K562 (cell line): ENCODE data around the gene RAD51D. TPM values are rescaled to one million over a fixed set of nuclear protein-coding genes. Genes with fewer than 3 reads are reported as not detected.

Experiments
- ATF1 ChIP-seq, 2 experiments: fragments of 450-650 bp in 1 of 2; IDR thresholded peaks; 2 replicates each; pipeline ENCODE4 v1.6.1; 2016; ENCODE audit warnings: missing compliant biosample characterization in 1 of 2, missing genetic modification characterization in 1 of 2
- COPS2 ChIP-seq: fragments of 450-650 bp; conservative IDR thresholded peaks from 2 replicates; pipeline ENCODE4 v1.6.1; 2016; ENCODE audit warnings: mild to moderate bottlenecking, moderate library complexity
- ESRRB ChIP-seq: fragments of 250-450 bp; sonication (Bioruptor Pico); IDR thresholded peaks from 2 replicates; pipeline ENCODE4 v1.5.0; 2020; ENCODE audit warnings: mild to moderate bottlenecking, moderate library complexity, borderline replicate concordance
- LEF1 ChIP-seq: fragments of 450-650 bp; IDR thresholded peaks from 2 replicates; pipeline ENCODE4 v1.6.1; 2016; ENCODE audit warnings: mild to moderate bottlenecking
- NRF1 ChIP-seq, 2 experiments: fragments of 450-650 bp; IDR thresholded peaks in 1 of 2; conservative IDR thresholded peaks in 1 of 2; 2 replicates each; pipeline ENCODE4 v1.6.1; 2014; ENCODE audit warnings: mild to moderate bottlenecking in 2 of 2
- SIN3B ChIP-seq: fragments of 450-650 bp; IDR thresholded peaks from 2 replicates; pipeline ENCODE4 v1.6.1; 2017; ENCODE audit warnings: low read depth, mild to moderate bottlenecking, moderate library complexity
- SOX6 ChIP-seq: fragments of 450-650 bp; IDR thresholded peaks from 2 replicates; pipeline ENCODE4 v1.6.1; 2014; ENCODE audit warnings: mild to moderate bottlenecking
- STAG1 ChIP-seq: sonication (generic); formaldehyde crosslinking; IDR thresholded peaks from 2 replicates; pipeline ENCODE4 v1.5.0; 2020; ENCODE audit warnings: missing genetic modification reagents, borderline replicate concordance
- TFE3 ChIP-seq: fragments of 450-650 bp; formaldehyde crosslinking; IDR thresholded peaks from 2 replicates; pipeline ENCODE4 v1.4.0; 2020; ENCODE audit warnings: mild to moderate bottlenecking, mixed read lengths
- THRA ChIP-seq: fragments of 450-650 bp; IDR thresholded peaks from 2 replicates; pipeline ENCODE4 v1.6.1; 2017; ENCODE audit warnings: mild to moderate bottlenecking, moderate library complexity
- UBTF ChIP-seq, 2 experiments: IDR thresholded peaks; 2 replicates each; pipeline ENCODE4 v1.6.1; 2012; ENCODE audit warnings: improper control_type of control experiment in 2 of 2, low read depth in 2 of 2, low read length in 2 of 2, borderline replicate concordance in 1 of 2
- ZFPM2 ChIP-seq: fragments of 250-450 bp; sonication (Bioruptor Pico); IDR thresholded peaks from 2 replicates; pipeline ENCODE4 v1.5.1; 2022; ENCODE audit warnings: mild to moderate bottlenecking
- ZNF407 ChIP-seq: fragments of 450-650 bp; IDR thresholded peaks from 2 replicates; pipeline ENCODE4 v1.6.1; 2016; ENCODE audit warnings: low read depth
- ZNF561 ChIP-seq: fragments of 450-650 bp; formaldehyde crosslinking; conservative IDR thresholded peaks from 2 replicates; pipeline ENCODE4 v1.4.0; 2020; ENCODE audit warnings: mild to moderate bottlenecking, moderate library complexity
- ZNF785 ChIP-seq: fragments of 250-450 bp; sonication (Bioruptor Pico); IDR thresholded peaks from 2 replicates; pipeline ENCODE4 v1.4.0; 2020; ENCODE audit warnings: mild to moderate bottlenecking
- ZSCAN29 ChIP-seq: fragments of 450-650 bp; IDR thresholded peaks from 2 replicates; pipeline ENCODE4 v1.6.1; 2017
- polyA plus RNA-seq, 8 experiments: library from polyadenylated mRNA; depleted of rRNA in 4 of 8; stranded (reverse) in 5 of 8; unstranded in 3 of 8; fragments of >200 nt; fragmentation: Nextera tagmentation in 2 of 8; fragmentation: Illumina TruSeq in 1 of 8; extraction: Ambion mirVana in 2 of 8; extraction: Trizol in 1 of 8; gene quantifications; 2 replicates each; pipeline versions ENCODE4 v1.2.1 to v1.2.3, GENCODE V29; 2011 to 2014; ENCODE audit warnings: inconsistent platforms in 1 of 8, missing spikeins in 1 of 8
- total RNA-seq, 7 experiments: library from RNA; depleted of rRNA in 6 of 7; stranded (reverse); fragments of >200 nt in 6 of 7; fragmentation: Illumina TruSeq in 2 of 7; extraction: Trizol in 2 of 7; gene quantifications; 2 replicates each; pipeline versions ENCODE4 v1.2.1 to v1.2.3, GENCODE V29; 2011 to 2021; ENCODE audit warnings: low replicate concordance in 1 of 7

The RAD51D gene
- total and polyA plus RNA-seq, 9 of the 15 experiments (the other 6 are each of a cell fraction or from before 2014, with no cell fraction given), result 2.2 to 16.9 (median 8.7) TPM

GRCh38 chr17:35088356-35088880 lies 31.2 kb downstream of the RAD51D start (continued):
- TF ChIP-seq ZNF407 (no peak), SIN3B (no peak), ESRRB (CRISPR knock-in tag) (no peak), NRF1 (conservative IDR thresholded peaks at IDR 0.05 in 1 of 2, IDR thresholded peaks at IDR 0.05 in 1 of 2) (0 out of 4 replicates have a peak, but pooled peaks of 1 of the 2 experiments have one; percentile 15), THRA (no peak), LEF1 (no peak), ZFPM2 (CRISPR knock-in tag) (no peak), ZNF785 (CRISPR knock-in tag) (no peak), ZSCAN29 (no peak), STAG1 (no peak), ATF1 (CRISPR knock-in tag; IDR thresholded peaks at IDR 0.05) (no peak), ATF1 (tag; IDR thresholded peaks at IDR 0.05) (0 out of 2 replicates have a peak, but pooled peaks have one; percentile 29), ZNF561 (no peak), COPS2 (no peak), SOX6 (no peak), UBTF (IDR thresholded peaks at IDR 0.05; ENCODE audit: borderline replicate concordance in 1 of 2, low read depth in 2 of 2, low read length in 2 of 2) (peak in 1 of 2 experiments; percentile 73; a peak in 1 of 4 replicates), TFE3 (no peak)
